GDM1 (cell line): ENCODE data around the gene NID2.

Source experiments
- DNase-seq: peaks from one replicate; lab custom pipeline; 2025; lab: John Stamatoyannopoulos, UW

The NID2 gene

GRCh38 chr14:52068615-52069306 lies at the start of gene NID2:
Gene NID2, minus strand, starts transcription at chr14:52069059. Its CDS starts 65 bp downstream, at chr14:52068994.
- no peak for DNase-seq

DNA sequence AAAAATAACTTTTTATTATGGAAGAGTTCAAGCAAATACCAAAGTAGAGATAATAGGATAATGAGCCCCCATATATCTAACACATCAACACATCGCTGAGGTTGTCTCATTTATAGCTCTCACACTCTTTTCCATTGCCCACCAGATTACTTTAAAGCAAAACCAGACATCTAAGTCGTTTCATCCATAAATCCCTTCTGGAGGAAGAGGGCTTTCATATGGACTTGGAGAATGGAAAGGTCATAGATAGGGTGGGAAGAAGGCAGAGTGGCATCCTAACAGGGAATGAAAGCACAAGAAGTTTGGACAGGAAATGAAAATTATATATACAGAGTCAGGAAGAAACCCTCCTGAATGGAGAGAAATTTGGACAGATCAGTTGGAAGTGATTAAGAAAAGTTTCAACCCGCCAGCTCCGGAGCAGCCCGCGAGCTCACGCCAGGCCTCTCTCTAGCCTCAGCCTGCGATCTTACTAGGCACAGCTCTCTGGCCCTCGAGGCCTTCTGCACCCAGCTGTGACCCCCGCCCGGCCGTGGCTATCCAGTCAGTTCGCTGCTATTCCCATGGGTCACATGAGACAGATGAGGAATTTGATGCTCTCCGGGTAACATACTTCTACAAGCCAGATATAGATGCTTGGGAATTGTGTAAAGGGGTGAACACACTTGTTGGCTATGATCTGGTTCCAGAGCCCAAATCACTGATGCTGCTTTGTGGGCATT lies 48.4 kb upstream of the NID2 start:
- DNase-seq, result no peak

DNA sequence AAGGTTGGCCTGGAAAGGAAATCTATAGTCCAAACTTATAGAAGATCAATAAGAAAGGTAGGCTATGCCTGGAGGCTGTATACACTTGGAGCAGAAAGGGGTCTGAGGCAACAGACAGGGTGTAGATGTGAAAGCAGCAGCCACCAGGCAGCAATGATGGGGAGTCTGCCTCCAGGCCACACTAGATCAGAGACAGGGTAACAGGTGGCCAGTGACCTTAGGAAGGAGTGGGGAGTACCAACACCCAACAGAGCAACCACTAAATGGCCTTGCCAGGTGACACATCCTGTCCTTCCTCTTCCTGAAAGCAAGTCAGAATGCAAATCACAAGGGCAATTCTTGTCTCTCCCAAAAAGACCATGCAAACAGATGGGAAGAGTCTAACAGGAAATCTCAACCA lies 46.4 kb upstream of the NID2 start:
- DNase-seq, result no peak

GRCh38 chr14:52112336-52113018 lies 43.6 kb upstream of the NID2 start:
- no peak for DNase-seq

- no peak for DNase-seq
Measured at GRCh38 chr14:52111583-52111982, 42.7 kb upstream of the NID2 start.

GRCh38 chr14:52110441-52111086 lies 41.7 kb upstream of the NID2 start:
- DNase-seq, result no peak

DNA sequence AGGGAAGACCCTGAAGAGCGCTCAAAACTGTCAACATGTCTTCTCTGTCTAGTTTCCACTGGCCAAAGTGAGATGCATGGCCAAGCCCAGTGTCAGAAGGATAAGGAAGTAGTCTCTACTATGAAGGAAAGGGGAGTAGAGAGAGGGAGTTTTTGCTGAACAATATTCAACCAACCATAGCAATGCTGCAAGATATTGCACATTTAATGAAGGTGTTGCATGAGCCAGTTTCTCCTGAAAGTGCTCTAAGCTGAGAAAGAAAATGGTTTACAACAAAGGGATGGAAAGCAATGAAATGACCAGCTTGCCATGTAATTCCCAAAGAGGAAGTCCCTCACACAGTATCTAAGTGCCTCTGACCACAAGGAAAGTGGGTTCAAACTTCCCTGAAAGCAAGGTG lies 40.0 kb upstream of the NID2 start:
- DNase-seq, result no peak

DNA sequence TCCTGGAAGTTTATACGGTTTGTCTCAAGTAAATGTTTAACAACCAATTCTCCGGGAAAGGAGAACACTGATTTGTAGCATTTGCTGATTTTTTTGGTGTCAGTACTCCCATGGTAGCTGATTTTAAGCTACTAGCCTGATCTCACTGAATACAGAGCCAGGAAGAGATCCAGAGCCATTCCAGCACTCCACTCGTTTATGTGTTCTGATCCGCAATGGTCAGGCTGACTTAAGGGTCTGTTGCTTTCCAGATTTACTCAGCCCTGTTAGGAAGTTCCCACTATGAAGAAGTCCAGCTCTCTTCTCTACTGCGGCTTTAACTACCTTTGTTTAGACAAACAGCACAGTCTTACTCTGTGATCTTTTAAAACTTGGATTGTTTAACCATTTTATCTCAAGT lies 38.0 kb upstream of the NID2 start:
- DNase-seq, result no peak

GRCh38 chr14:52103416-52103815 lies 34.6 kb upstream of the NID2 start:
- no peak for DNase-seq

DNA sequence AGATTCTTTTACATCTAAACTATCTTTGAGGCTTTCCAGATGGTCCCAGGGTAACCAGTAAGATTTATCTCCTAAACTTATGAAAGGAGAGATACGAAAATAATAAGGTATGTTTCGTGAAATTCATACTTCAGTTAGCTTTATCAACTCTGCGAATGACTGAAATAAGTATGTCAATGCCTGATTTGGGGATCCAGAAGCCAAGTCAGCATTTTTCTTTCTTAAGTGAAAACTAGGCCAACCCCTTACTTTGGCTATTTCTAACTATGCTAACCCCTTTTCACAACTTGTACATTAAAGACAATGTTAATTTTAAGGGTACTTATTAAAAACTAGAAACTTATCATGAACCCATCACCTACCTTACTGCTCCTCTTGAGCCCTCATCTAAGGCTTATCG lies 26.9 kb upstream of the NID2 start:
- no peak for DNase-seq

DNA sequence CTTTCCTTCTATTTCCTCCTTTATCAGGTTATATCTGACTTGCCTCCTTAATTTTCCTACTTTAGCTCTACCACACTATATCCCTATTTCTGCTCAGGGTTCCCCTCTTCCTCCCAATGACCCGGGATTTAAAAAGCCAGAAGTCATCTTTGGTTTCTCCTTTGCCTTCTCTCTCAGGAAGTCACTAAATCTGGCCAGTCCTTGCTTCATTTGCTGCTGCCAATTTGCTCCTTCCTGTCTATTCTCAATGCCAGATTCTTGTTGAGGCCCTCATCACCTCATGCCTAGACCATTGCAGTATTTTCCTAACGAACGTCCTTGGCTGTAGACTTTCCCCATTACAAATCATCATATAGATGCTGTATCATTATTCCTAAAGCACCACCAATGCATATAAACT lies 26.5 kb upstream of the NID2 start:
- DNase-seq, result no peak

DNA sequence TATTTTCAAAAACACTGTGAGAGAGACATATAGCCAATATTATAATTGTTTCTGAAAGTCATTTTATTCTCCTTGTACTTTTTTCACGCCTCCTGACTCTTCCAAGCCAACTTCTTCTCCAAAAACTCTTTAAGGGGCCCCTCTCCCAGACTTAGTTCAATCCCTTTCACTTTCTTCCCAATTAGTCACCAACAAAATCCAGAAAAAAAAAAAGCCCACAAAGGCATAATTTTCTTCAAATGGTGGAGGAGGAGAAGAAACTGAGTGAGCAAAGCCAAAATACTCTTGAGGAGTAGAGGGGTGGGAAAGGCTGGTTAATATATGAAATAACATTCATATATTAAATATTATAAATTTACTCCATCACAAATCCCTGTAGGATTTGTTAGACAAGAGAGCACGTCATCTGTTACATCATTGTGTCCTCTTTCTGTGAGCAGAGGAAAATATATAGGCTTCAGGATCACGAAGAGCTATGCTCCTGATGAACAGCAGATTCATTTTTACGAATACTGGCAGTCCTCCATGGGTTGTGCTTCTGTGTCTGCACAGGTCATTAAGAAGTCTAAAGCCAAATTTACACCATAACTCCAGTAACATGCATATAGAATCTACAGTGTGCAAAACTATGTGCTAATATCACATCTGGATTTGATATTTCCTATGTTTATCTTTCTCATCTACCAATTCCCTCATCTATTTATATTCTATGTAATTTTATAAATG lies 25.9 kb upstream of the NID2 start:
- DNase-seq, result no peak

DNA sequence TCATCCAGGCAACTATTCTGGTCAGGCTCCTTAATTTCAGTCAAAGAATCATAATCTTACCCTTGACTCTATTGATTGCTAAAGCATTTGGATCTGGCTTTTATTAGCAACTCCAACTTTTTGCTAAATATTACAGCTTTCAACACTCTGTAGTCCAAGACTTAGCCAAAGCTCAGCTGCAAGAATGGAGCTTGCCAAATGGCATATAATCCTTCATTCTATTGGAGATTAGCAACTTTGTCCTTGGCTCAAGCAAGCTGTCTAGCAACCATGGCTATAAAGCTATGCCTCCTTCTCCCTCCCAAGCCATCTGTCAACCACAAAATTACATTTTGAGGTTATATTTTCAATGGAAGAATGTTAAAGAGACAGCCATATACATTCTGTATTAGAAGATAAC lies 23.1 kb upstream of the NID2 start:
- DNase-seq, result no peak

DNA sequence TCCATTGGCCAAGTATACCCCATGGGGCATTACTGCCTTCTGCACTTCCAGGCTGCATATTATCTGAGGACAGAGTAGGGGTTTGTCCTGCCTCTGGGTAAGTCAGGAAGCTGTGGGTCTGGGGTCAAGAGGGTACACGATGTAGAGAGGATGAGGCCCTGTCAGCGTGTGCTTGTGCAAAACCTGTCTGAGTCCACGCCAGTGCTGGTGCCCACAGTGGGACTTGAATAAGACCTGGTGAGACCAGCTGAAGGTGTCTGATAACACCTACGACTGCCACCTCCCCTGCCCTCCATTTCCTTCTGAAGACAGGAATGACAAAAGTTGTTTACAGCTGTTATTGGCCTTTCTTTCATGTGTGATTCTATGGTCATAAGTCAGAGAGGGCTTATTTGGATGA lies 22.1 kb upstream of the NID2 start:
- no peak for DNase-seq

GRCh38 chr14:52089218-52089617 lies 20.4 kb upstream of the NID2 start:
- no peak for DNase-seq

DNA sequence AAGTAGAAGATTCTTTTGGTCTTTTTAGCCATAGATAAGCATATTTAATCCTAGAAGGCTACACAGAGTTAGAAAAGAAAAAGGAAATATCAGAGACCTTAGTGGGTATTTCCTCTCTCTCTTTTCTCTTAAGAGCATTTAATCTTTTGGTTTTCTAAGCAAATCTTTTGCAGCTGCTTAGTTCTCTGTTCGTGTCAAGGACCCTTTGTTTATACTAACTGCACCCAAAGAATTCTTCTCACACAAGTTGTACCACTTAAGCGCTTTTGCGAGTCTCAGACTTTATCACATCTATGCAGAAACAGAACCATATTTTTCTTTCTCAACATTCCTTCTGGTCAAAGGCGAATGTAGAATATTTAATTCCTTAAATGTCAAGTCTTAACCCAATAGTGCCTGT lies 17.9 kb upstream of the NID2 start:
- DNase-seq, result no peak

DNA sequence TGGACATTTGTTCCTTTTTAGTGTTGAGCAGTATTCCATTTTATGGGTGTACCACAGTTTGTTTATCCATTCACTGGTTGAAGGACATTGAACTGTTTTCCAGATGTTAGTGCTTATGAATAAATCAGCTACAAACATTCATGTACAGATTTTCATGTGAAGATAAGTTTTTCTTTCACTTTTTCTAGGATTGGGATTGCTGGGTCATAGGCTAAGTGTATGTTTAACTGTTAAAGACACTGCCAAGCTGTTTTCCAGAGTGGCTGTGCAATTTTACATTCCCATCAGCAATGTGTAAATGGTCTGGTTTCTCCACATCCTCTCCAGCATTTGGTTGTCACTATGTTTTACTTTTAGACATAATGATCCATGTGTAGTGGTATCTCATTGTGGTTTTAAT lies 14.0 kb upstream of the NID2 start:
- no peak for DNase-seq

- no peak for DNase-seq
Measured at GRCh38 chr14:52081964-52082363, 13.1 kb upstream of the NID2 start.

DNA sequence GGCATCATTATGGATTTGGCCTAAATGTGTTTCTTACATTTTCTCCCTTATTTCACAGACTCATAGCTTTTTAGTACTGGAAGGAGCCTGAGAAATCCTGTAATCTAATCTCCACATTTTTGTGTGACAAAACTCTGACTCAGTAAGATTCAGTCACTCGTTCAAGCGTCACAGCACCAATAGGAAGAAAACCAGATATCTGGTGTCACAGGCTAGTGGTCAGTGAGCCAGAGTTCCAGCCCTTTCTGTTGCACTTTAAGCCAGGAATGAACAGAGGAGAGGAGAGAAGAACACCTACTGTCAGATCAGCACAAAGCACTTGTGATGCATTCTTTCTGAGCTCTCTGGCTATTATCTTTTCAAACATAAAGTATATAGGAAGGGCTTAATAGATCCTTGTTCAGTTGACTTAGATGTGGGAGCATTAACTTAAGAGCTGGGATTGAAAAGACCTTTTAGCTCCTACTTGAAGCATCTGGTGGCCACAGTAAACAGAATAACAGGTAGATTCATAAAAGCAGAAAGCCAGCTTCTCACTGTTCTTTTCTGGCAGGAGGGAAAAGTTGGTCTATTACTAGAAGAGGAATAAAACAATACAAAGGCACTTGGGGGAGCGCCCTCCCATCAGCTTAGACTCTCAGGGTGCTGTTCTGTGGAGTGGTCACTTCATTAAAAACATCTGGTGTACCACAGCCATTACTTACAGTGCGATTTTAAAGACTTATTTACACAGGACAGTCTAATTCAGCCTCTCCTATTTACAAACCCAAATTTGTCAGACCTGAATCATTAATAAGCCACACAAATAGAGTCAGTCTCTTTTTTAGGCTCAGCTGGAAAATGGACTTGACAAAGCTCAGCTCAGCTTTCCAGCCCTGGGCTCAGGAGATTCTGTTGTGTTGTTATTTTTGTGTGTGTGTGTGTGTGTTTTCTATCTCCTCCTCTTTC lies 12.2 kb upstream of the NID2 start:
- no peak for DNase-seq

GRCh38 chr14:52080158-52080800 lies 11.4 kb upstream of the NID2 start:
- DNase-seq, result no peak
